HCT116 (cell line): ENCODE results near the gene FARP1. TPM values are rescaled to one million over a fixed set of nuclear protein-coding genes. Genes with fewer than 3 reads are reported as not detected.

Experiments
- ATAC-seq: fragments of 200-7000 bp; cut with Tn5 transposase; 2 replicates; pipeline ENCODE4 v1.9.1; 2020; ENCODE audit warnings: mild to moderate bottlenecking, moderate library complexity
- BruUV-seq: library from RNA; stranded (reverse); fragments of 400-500 nt; replicated peaks from 2 replicates; lab custom pipeline; 2021; lab: Mats Ljungman, UMichigan
- CTCF ChIA-PET: fragments of 300-600 bp; sonication (Branson Sonifier 250); formaldehyde crosslinking; loops from one replicate; lab custom pipeline; 2021; ENCODE audit warnings: antibody characterized with exemption; lab: Charles Lee
- POLR2A ChIA-PET: fragments of 300-600, 350-600 bp; sonication (Branson Sonifier 250); formaldehyde crosslinking; loops from one replicate; lab custom pipeline; 2021; ENCODE audit warnings: antibody characterized with exemption; lab: Charles Lee
- RAD21 ChIA-PET, 2 experiments: fragments of 300-600 bp; sonication (Branson Sonifier 250); formaldehyde crosslinking; loops; one replicate each; lab custom pipeline; 2023; ENCODE audit warnings: low total read pairs in 2 of 2; ENCODE audit not compliant: uncharacterized antibody in 2 of 2, unreplicated experiment in 2 of 2, low non-redundant PET in 1 of 2; lab: Charles Lee
- DNase-seq: peaks from one replicate; pipeline ENCODE4 v3.0.0-alpha.2; 2010; ENCODE audit warnings: low read depth, low spot score
- H2AFZ ChIP-seq: fragments of 200-600 bp; shearing (Covaris generic), sonication (generic); 2 replicates; pipeline ENCODE4 v1.6.1; 2017; ENCODE audit warnings: low read depth, mixed run types, mixed read lengths, antibody characterized with exemption, low read length; ENCODE audit not compliant: poor library complexity, severe bottlenecking
- H3K27ac ChIP-seq: 2 replicates; pipeline ENCODE4 v1.5.1; 2012; ENCODE audit warnings: low read depth, low read length
- H3K27me3 ChIP-seq: fragments of 200-600 bp; sonication (generic); 2 replicates; pipeline ENCODE4 v1.6.1; 2016; ENCODE audit warnings: mixed run types, low read length, mixed read lengths; ENCODE audit not compliant: insufficient read depth
- H3K36me3 ChIP-seq, 2 experiments: fragments of 200-500 bp in 1 of 2; fragments of 200-600 bp in 1 of 2; sonication (Bioruptor generic) in 1 of 2; sonication (generic) in 1 of 2; 2 replicates each; pipeline versions ENCODE4 v1.5.1 to v1.6.1; 2014 to 2016; ENCODE audit warnings: low read length in 2 of 2, inconsistent platforms in 1 of 2, mixed read lengths in 1 of 2, mixed run types in 1 of 2; ENCODE audit not compliant: insufficient read depth in 2 of 2, control insufficient read depth in 1 of 2
- H3K4me1 ChIP-seq, 2 experiments: fragments of 200-600 bp in 1 of 2; sonication (generic) in 1 of 2; 2 replicates each; pipeline versions ENCODE4 v1.5.1 to v1.6.1; 2012 to 2017; ENCODE audit warnings: low read length in 2 of 2, inconsistent platforms in 1 of 2, mild to moderate bottlenecking in 1 of 2, mixed read lengths in 1 of 2, mixed run types in 1 of 2, moderate library complexity in 1 of 2; ENCODE audit not compliant: insufficient read depth in 2 of 2, control insufficient read depth in 1 of 2
- H3K4me2 ChIP-seq: fragments of 200-600 bp; sonication (generic); 2 replicates; pipeline ENCODE4 v1.6.1; 2017; ENCODE audit warnings: mixed run types, low read length, mixed read lengths
- H3K4me3 ChIP-seq, 2 experiments: fragments of 200-600 bp in 1 of 2; sonication (generic) in 1 of 2; replicated peaks in 1 of 2; 2 replicates each; pipeline ENCODE4 v1.5.1; 2011 to 2016; ENCODE audit warnings: low read length in 2 of 2, control low read depth in 1 of 2, low read depth in 1 of 2, mild to moderate bottlenecking in 1 of 2, mixed read lengths in 1 of 2, mixed run types in 1 of 2
- H3K79me2 ChIP-seq: fragments of 200-600 bp; sonication (generic); 2 replicates; pipeline ENCODE4 v1.6.1; 2017; ENCODE audit warnings: mild to moderate bottlenecking, mixed run types, low read length, moderate library complexity, mixed read lengths; ENCODE audit not compliant: insufficient read depth
- H3K9ac ChIP-seq: fragments of 200-600 bp; sonication (generic); 2 replicates; pipeline ENCODE4 v1.6.1; 2016; ENCODE audit warnings: low read length, mixed read lengths
- H3K9me2 ChIP-seq: fragments of 200-600 bp; sonication (generic), shearing (Covaris generic); 2 replicates; pipeline ENCODE4 v1.6.1; 2017; ENCODE audit warnings: mixed run types, mild to moderate bottlenecking, moderate library complexity; ENCODE audit not compliant: insufficient read depth
- H3K9me3 ChIP-seq, 2 experiments: fragments of 200-500 bp in 1 of 2; fragments of 200-600 bp in 1 of 2; sonication (Bioruptor generic) in 1 of 2; sonication (generic) in 1 of 2; 2 replicates each; pipeline ENCODE4 v1.6.1; 2014 to 2017; ENCODE audit warnings: low read length in 2 of 2, mixed read lengths in 2 of 2, inconsistent platforms in 1 of 2, low read depth in 1 of 2, mild to moderate bottlenecking in 1 of 2, mixed run types in 1 of 2, moderate library complexity in 1 of 2; ENCODE audit not compliant: control insufficient read depth in 1 of 2, insufficient read depth in 1 of 2
- H4K20me1 ChIP-seq: fragments of 200-600 bp; sonication (generic), shearing (Covaris generic); 2 replicates; pipeline ENCODE4 v1.6.1; 2017; ENCODE audit warnings: mixed run types, mild to moderate bottlenecking, moderate library complexity; ENCODE audit not compliant: insufficient read depth
- ATF3 ChIP-seq: IDR thresholded peaks from 2 replicates; pipeline ENCODE4 v1.6.1; 2012
- CEBPB ChIP-seq: IDR thresholded peaks from 2 replicates; pipeline ENCODE4 v1.6.1; 2012; ENCODE audit warnings: low read depth
- ELF1 ChIP-seq: IDR thresholded peaks from 2 replicates; pipeline ENCODE4 v1.6.1; 2012; ENCODE audit warnings: low read depth, borderline replicate concordance
- EZH2 ChIP-seq: fragments of 200-600 bp; sonication (generic); IDR thresholded peaks from 2 replicates; pipeline ENCODE4 v1.6.1; 2017; ENCODE audit warnings: antibody characterized with exemption, mixed run types
- EZH2phosphoT487 ChIP-seq: fragments of 200-600 bp; IDR thresholded peaks from 2 replicates; pipeline ENCODE4 v1.6.1; 2018; ENCODE audit warnings: antibody characterized with exemption, borderline replicate concordance
- JUND ChIP-seq: IDR thresholded peaks from 2 replicates; pipeline ENCODE4 v1.6.1; 2012
- POLR2A ChIP-seq: IDR thresholded peaks from 2 replicates; pipeline ENCODE4 v1.7.0; 2011; ENCODE audit warnings: borderline replicate concordance; ENCODE audit not compliant: insufficient read depth, insufficient read length; ENCODE audit errors: extremely low read depth
- SIN3A ChIP-seq: IDR thresholded peaks from 2 replicates; pipeline ENCODE4 v1.6.1; 2012; ENCODE audit warnings: low read depth
- SP1 ChIP-seq: IDR thresholded peaks from 2 replicates; pipeline ENCODE4 v1.6.1; 2012; ENCODE audit warnings: low read depth
- SRF ChIP-seq: IDR thresholded peaks from 2 replicates; pipeline ENCODE4 v1.6.1; 2012; ENCODE audit warnings: low read depth
- ZBTB33 ChIP-seq: IDR thresholded peaks from 2 replicates; pipeline ENCODE4 v1.6.1; 2011; ENCODE audit warnings: mild to moderate bottlenecking, low read length, moderate library complexity; ENCODE audit not compliant: insufficient replicate concordance; ENCODE audit errors: extremely low read depth
- ZNF274 ChIP-seq: fragments of 200-500 bp; sonication (Bioruptor generic); IDR thresholded peaks from 2 replicates; pipeline ENCODE4 v1.6.1; 2014; ENCODE audit warnings: mild to moderate bottlenecking, low read depth, low read length, inconsistent platforms
- intact Hi-C: fragments of 100-400 bp; cut with micrococcal nuclease; formaldehyde crosslinking; loops from 2 replicates; pipeline ENCODE4 v1.10.0; 2022
- total RNA-seq: library from RNA; stranded (reverse); gene quantifications from one replicate; pipeline ENCODE4 v1.2.1, GENCODE V29; 2021; ENCODE audit not compliant: unreplicated experiment
- TF ChIP-seq, protein P1 (sequence below): IDR thresholded peaks from 2 replicates; pipeline ENCODE4 v1.6.1; 2012
- TF ChIP-seq, protein P2 (sequence below): IDR thresholded peaks from 2 replicates; pipeline ENCODE4 v1.6.1; 2012; ENCODE audit warnings: low read depth

The FARP1 gene
- total RNA-seq, 1 experiment from 2014 or later: 30.5 TPM

GRCh38 chr13:98372876-98373275, 230.0 kb downstream of the FARP1 start:
- Histone ChIP-seq H3K4me3 (no peak overlapping the region), H3K27me3 (no peaks in the 10 kb centered on the region), H3K9me3 (peaks cover 5 to 10% of the 10 kb centered on the region in 2 experiments; a peak in 2 of 4 replicates), H2AFZ (no peak overlapping the region), H3K9ac (no peak overlapping the region), H3K79me2 (no peaks in the 10 kb centered on the region), H3K27ac (no peak overlapping the region), H3K9me2 (no peaks in the 10 kb centered on the region)
- ATAC-seq (no peak), DNase-seq (no peak)
- ChIA-PET CTCF (no interaction called here), RAD21 (no interaction called here), POLR2A (no interaction called here)
- no TSS peak for BruUV-seq
- TF ChIP-seq SIN3A (no peak), EZH2 (no peak), ATF3 (no peak), SRF (no peak), EZH2phosphoT487 (no peak), SP1 (no peak)
- TF ChIP-seq, protein P1, sequence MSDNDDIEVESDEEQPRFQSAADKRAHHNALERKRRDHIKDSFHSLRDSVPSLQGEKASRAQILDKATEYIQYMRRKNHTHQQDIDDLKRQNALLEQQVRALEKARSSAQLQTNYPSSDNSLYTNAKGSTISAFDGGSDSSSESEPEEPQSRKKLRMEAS: no peak
- TF ChIP-seq, all 23 proteins: peak for 0
- no peaks in the 10 kb centered on the region for H3K36me3 ChIP-seq
- intact Hi-C loops: no loop called here
- no peaks in the 10 kb centered on the region for H4K20me1 ChIP-seq
- H3K4me1 ChIP-seq: no peaks in the 10 kb centered on the region; a peak in 1 of 4 replicates
- H3K4me2 ChIP-seq: no peak overlapping the region

- RAD21 ChIA-PET: no interaction called here
- CTCF ChIA-PET: no interaction called here
- no peak for DNase-seq
- ATAC-seq: no peak
- Histone ChIP-seq H3K36me3 (no peaks in the 10 kb centered on the region), H3K9me2 (no peaks in the 10 kb centered on the region), H3K9me3 (peaks cover 5 to 10% of the 10 kb centered on the region in 2 experiments; a peak in 2 of 4 replicates), H3K9ac (no peak overlapping the region), H3K4me3 (no peak overlapping the region), H4K20me1 (no peaks in the 10 kb centered on the region), H3K4me1 (no peaks in the 10 kb centered on the region; a peak in 1 of 4 replicates), H2AFZ (no peak overlapping the region), H3K27ac (no peak overlapping the region), H3K27me3 (no peaks in the 10 kb centered on the region), H3K79me2 (no peaks in the 10 kb centered on the region), H3K4me2 (no peak overlapping the region)
- intact Hi-C loops: no loop called here
- POLR2A ChIA-PET: no interaction called here
- TF ChIP-seq ZBTB33 (no peak), JUND (no peak), CEBPB (no peak), POLR2A (no peak), SIN3A (no peak), ZNF274 (no peak), ELF1 (no peak), EZH2 (no peak)
- TF ChIP-seq, protein P2, sequence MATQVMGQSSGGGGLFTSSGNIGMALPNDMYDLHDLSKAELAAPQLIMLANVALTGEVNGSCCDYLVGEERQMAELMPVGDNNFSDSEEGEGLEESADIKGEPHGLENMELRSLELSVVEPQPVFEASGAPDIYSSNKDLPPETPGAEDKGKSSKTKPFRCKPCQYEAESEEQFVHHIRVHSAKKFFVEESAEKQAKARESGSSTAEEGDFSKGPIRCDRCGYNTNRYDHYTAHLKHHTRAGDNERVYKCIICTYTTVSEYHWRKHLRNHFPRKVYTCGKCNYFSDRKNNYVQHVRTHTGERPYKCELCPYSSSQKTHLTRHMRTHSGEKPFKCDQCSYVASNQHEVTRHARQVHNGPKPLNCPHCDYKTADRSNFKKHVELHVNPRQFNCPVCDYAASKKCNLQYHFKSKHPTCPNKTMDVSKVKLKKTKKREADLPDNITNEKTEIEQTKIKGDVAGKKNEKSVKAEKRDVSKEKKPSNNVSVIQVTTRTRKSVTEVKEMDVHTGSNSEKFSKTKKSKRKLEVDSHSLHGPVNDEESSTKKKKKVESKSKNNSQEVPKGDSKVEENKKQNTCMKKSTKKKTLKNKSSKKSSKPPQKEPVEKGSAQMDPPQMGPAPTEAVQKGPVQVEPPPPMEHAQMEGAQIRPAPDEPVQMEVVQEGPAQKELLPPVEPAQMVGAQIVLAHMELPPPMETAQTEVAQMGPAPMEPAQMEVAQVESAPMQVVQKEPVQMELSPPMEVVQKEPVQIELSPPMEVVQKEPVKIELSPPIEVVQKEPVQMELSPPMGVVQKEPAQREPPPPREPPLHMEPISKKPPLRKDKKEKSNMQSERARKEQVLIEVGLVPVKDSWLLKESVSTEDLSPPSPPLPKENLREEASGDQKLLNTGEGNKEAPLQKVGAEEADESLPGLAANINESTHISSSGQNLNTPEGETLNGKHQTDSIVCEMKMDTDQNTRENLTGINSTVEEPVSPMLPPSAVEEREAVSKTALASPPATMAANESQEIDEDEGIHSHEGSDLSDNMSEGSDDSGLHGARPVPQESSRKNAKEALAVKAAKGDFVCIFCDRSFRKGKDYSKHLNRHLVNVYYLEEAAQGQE: no peak
- no TSS peak for BruUV-seq
Measured at GRCh38 chr13:98374750-98375149, 231.9 kb downstream of the FARP1 start.
